22Rv1 (cell line): ENCODE results near the gene INSYN2B.

Experiments used
- H3K27ac ChIP-seq: fragments of 450-650 bp; 2 replicates; pipeline ENCODE4 v1.5.1; 2017
- ZFX ChIP-seq: fragments of 450-650 bp; IDR thresholded peaks from 2 replicates; pipeline ENCODE4 v1.6.1; 2017; ENCODE audit warnings: antibody characterized with exemption, borderline replicate concordance
- TF ChIP-seq, protein P1 (sequence below): fragments of 450-650 bp; IDR thresholded peaks from 2 replicates; pipeline ENCODE4 v1.5.1; 2017; ENCODE audit warnings: mild to moderate bottlenecking

The INSYN2B gene

DNA sequence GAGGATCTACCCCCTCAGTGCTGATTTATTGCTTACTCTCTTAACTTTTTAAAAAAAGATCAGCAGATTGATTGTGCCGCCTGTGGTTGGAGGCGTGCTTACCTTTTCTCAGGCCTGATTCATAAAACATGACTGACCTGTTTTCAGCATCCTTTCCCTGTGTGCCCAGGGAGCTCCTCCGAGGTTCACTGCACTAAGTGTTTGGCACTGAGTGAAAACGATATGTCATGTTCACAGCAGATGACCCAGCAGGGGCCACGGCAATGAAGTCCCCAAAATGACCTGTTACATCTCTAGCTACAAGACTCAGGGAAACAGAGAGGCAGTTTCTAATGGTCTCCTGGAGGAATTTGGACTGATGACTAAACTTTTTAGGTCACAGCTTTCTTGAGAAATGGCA, 69.9 kb downstream of the INSYN2B start:
- TF ChIP-seq, protein P1, sequence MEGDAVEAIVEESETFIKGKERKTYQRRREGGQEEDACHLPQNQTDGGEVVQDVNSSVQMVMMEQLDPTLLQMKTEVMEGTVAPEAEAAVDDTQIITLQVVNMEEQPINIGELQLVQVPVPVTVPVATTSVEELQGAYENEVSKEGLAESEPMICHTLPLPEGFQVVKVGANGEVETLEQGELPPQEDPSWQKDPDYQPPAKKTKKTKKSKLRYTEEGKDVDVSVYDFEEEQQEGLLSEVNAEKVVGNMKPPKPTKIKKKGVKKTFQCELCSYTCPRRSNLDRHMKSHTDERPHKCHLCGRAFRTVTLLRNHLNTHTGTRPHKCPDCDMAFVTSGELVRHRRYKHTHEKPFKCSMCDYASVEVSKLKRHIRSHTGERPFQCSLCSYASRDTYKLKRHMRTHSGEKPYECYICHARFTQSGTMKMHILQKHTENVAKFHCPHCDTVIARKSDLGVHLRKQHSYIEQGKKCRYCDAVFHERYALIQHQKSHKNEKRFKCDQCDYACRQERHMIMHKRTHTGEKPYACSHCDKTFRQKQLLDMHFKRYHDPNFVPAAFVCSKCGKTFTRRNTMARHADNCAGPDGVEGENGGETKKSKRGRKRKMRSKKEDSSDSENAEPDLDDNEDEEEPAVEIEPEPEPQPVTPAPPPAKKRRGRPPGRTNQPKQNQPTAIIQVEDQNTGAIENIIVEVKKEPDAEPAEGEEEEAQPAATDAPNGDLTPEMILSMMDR, result no peak
- no peak for TF ChIP-seq ZFX

DNA sequence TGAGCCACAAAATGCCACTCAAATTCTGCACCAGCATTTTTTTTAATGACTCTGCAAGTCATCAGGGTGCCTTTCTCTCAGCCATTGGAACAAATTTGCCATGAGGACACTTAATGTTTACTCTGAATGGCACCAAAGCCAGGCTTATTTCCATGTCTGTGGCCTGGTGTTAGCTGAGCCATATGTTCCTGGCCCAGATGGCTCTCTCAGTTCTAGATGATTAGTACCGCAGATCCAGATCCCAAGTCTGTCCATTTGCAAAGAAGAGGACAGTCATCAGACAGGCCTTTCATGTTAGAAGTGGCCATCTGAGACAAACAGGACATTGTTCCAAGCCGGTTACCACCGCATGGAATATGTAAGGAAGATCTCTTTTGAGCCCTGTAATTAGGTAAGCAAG, 70.3 kb downstream of the INSYN2B start:
- TF ChIP-seq ZFX, result no peak
- TF ChIP-seq, protein P1, result no peak
- no peak overlapping the region for H3K27ac ChIP-seq

More for the DNA sequence above, 69.9 kb downstream of the INSYN2B start:
- H3K27ac ChIP-seq, result no peak overlapping the region

DNA sequence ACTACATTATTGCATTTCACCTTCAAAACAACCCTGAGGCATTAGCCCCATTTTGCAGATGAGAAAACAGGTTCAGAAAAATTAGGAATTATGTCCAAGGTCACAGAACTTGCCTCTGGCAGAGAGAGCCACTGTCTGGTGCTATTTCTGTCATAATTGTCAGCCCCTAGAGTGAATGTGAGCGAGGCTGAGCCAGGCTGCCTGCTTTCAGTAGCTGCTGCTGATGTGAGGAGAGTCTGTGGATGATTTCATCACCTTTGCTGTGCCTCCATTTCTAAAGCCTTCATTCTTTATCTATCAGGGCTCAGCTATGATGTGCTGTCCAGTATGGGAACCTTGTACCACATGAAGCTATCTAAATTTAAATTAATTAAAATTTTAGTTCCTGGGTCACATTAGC, 71.4 kb downstream of the INSYN2B start:
- H3K27ac ChIP-seq, result no peak overlapping the region
- no peak for TF ChIP-seq ZFX
- TF ChIP-seq, protein P1, result no peak

- H3K27ac ChIP-seq, result no peak overlapping the region
- TF ChIP-seq, protein P1, result no peak
- TF ChIP-seq ZFX, result no peak
These were observed 73.3 kb downstream of the INSYN2B start for GRCh38 chr5:169906745-169907649.

GRCh38 chr5:169905017-169905416, 75.3 kb downstream of the INSYN2B start:
- no peak for TF ChIP-seq ZFX

DNA sequence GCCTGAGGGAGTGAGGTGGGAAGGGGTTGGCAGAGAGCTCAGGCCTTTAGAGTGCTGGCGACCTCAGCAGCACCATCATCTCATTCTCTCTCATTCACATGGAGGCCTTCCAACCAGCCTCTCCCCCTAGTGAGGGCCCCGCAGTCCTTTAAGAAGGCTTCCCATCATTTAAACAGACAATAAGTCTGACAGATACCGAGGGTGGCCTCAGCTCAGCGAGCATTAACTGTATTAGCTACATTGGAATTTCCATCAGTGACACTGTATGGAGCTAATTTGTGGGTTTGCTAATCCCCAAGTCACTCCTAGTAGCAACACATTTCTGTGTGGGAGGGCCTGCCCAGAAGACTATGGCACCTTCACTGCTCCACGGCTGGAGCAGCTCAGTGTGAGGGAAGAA, 75.8 kb downstream of the INSYN2B start:
- H3K27ac ChIP-seq, result no peak overlapping the region
- TF ChIP-seq ZFX, result no peak
- TF ChIP-seq, protein P1, result no peak

More at GRCh38 chr5:169905017-169905416, 75.3 kb downstream of the INSYN2B start:
- H3K27ac ChIP-seq, result no peak overlapping the region

GRCh38 chr5:169904059-169904458, 76.2 kb downstream of the INSYN2B start:
- TF ChIP-seq, protein P1, result no peak
- no peak for TF ChIP-seq ZFX
- H3K27ac ChIP-seq, result no peak overlapping the region
